Endothelial cell of umbilical vein (primary cell): ENCODE data around the gene RIPK3. TPM values are rescaled to one million over a fixed set of nuclear protein-coding genes. Genes with fewer than 3 reads are reported as not detected.

ENCODE experiments used
- BruUV-seq: library from RNA; stranded (reverse); fragments of 400-500 nt; replicated peaks from 2 replicates; lab custom pipeline; 2021; lab: Mats Ljungman, UMichigan
- CTCF ChIA-PET: fragments of 300-600, 350-600 bp; sonication (Branson Sonifier 250); formaldehyde crosslinking; loops from one replicate; lab custom pipeline; 2021; ENCODE audit warnings: antibody characterized with exemption, inconsistent platforms; lab: Charles Lee
- POLR2A ChIA-PET: fragments of 300-600, 350-600 bp; sonication (Branson Sonifier 250); formaldehyde crosslinking; loops from one replicate; lab custom pipeline; 2021; ENCODE audit warnings: antibody characterized with exemption, inconsistent platforms; lab: Charles Lee
- DNase-seq: peaks from one replicate; pipeline ENCODE4 v3.0.0-alpha.2; 2011; ENCODE audit warnings: low read depth, low spot score
- FAIRE-seq: peaks from 2 replicates; lab custom pipeline; 2011; peaks lifted over from hg19 to GRCh38; lab: Jason Lieb, UNC
- H2AFZ ChIP-seq: 2 replicates; pipeline ENCODE4 v1.6.0; 2012; ENCODE audit warnings: low read depth, low read length, control low read depth, inconsistent platforms
- H3K27ac ChIP-seq: 2 replicates; pipeline ENCODE4 v1.5.1; 2011; ENCODE audit warnings: low read depth, mild to moderate bottlenecking, control low read depth, low read length, moderate library complexity; ENCODE audit not compliant: insufficient read depth
- H3K27me3 ChIP-seq, 2 experiments: 2 replicates each; pipeline versions ENCODE4 v1.6.0 to v1.6.1; 2011; ENCODE audit warnings: low read length in 2 of 2, mixed read lengths in 1 of 2; ENCODE audit not compliant: control insufficient read depth in 2 of 2, insufficient read depth in 2 of 2
- H3K36me3 ChIP-seq, 2 experiments: 2 replicates in 1 of 2; 3 replicates in 1 of 2; pipeline ENCODE4 v1.5.1; 2011; ENCODE audit warnings: low read length in 2 of 2, mild to moderate bottlenecking in 1 of 2, moderate library complexity in 1 of 2; ENCODE audit not compliant: control insufficient read depth in 2 of 2, insufficient read depth in 2 of 2; ENCODE audit errors: extremely low read depth in 1 of 2
- H3K4me1 ChIP-seq: 3 replicates; pipeline ENCODE4 v1.5.1; 2011; ENCODE audit warnings: mild to moderate bottlenecking, low read length; ENCODE audit not compliant: control insufficient read depth, insufficient read depth; ENCODE audit errors: extremely low read depth
- H3K4me2 ChIP-seq: 2 replicates; pipeline ENCODE4 v1.6.1; 2011; ENCODE audit warnings: low read length, control low read depth, mixed read lengths; ENCODE audit not compliant: insufficient read depth
- H3K4me3 ChIP-seq, 3 experiments: fragments of 200-600 bp in 1 of 3; sonication (generic), shearing (Covaris generic) in 1 of 3; replicated peaks in 1 of 3; 2 replicates each; pipeline ENCODE4 v1.5.1; 2011 to 2016; ENCODE audit warnings: control low read depth in 3 of 3, low read length in 3 of 3, mild to moderate bottlenecking in 2 of 3, inconsistent platforms in 1 of 3, low read depth in 1 of 3, moderate library complexity in 1 of 3; ENCODE audit not compliant: insufficient read depth in 1 of 3
- H3K79me2 ChIP-seq: 2 replicates; pipeline ENCODE4 v1.6.0; 2012; ENCODE audit warnings: low read length, inconsistent platforms; ENCODE audit not compliant: control insufficient read depth, insufficient read depth
- H3K9ac ChIP-seq: replicated peaks from 2 replicates; pipeline ENCODE3; 2011; ENCODE audit warnings: low read length, control low read depth; ENCODE audit not compliant: insufficient read depth; ENCODE audit errors: extremely low read depth
- H3K9me1 ChIP-seq: replicated peaks from 3 replicates; pipeline ENCODE4 v1.6.0; 2011; ENCODE audit warnings: mild to moderate bottlenecking, low read length; ENCODE audit not compliant: control insufficient read depth, insufficient read depth; ENCODE audit errors: extremely low read depth
- H3K9me3 ChIP-seq: replicated peaks from 2 replicates; pipeline ENCODE4 v1.5.1; 2012; ENCODE audit warnings: low read length, inconsistent platforms; ENCODE audit not compliant: control insufficient read depth, insufficient read depth
- H4K20me1 ChIP-seq: replicated peaks from 2 replicates; pipeline ENCODE3; 2011; ENCODE audit warnings: mild to moderate bottlenecking, low read length; ENCODE audit not compliant: control insufficient read depth, insufficient read depth; ENCODE audit errors: extremely low read depth
- CTCF ChIP-seq, 2 donors: IDR thresholded peaks; 1 replicate in 1 of 2; 2 replicates in 1 of 2; pipeline ENCODE4 v1.5.1; 2011; ENCODE audit warnings: low read length in 2 of 2, mild to moderate bottlenecking in 2 of 2, moderate library complexity in 2 of 2, control low read depth in 1 of 2, inconsistent platforms in 1 of 2, low read depth in 1 of 2; ENCODE audit not compliant: insufficient read depth in 1 of 2; ENCODE audit errors: extremely low read depth in 1 of 2
- EZH2 ChIP-seq: IDR thresholded peaks from 2 replicates; pipeline ENCODE4 v1.6.1; 2012; ENCODE audit warnings: borderline replicate concordance, low read depth, mild to moderate bottlenecking, moderate library complexity, low read length, inconsistent platforms; ENCODE audit not compliant: severe bottlenecking
- FOS ChIP-seq: IDR thresholded peaks from 2 replicates; pipeline ENCODE4 v1.6.1; 2011; ENCODE audit warnings: mild to moderate bottlenecking, low read length, moderate library complexity, borderline replicate concordance; ENCODE audit not compliant: insufficient read depth
- GATA2 ChIP-seq: IDR thresholded peaks from 2 replicates; pipeline ENCODE4 v1.7.0; 2011; ENCODE audit warnings: low read depth, mild to moderate bottlenecking, moderate library complexity, mixed read lengths, low read length; ENCODE audit not compliant: insufficient read length, insufficient read depth
- JUN ChIP-seq: IDR thresholded peaks from 2 replicates; pipeline ENCODE4 v1.6.1; 2011; ENCODE audit warnings: borderline replicate concordance, low read depth; ENCODE audit not compliant: insufficient read length, insufficient read depth
- MAX ChIP-seq: IDR thresholded peaks from 2 replicates; pipeline ENCODE4 v1.6.1; 2011; ENCODE audit not compliant: insufficient read depth, insufficient read length
- MYC ChIP-seq: IDR thresholded peaks from one replicate; pipeline ENCODE4 v1.6.1; 2011; ENCODE audit warnings: mild to moderate bottlenecking, low read depth, low read length
- POLR2A ChIP-seq: IDR thresholded peaks from 2 replicates; pipeline ENCODE4 v1.6.1; 2012; ENCODE audit warnings: low read depth, mild to moderate bottlenecking, control low read depth, low read length
- POLR2AphosphoS5 ChIP-seq: IDR thresholded peaks from 2 replicates; pipeline ENCODE4 v1.6.1; 2012; ENCODE audit warnings: low read depth, mild to moderate bottlenecking, control low read depth, low read length, moderate library complexity; ENCODE audit not compliant: insufficient read depth
- dilution Hi-C: fragments of 300-500 bp; cut with MboI; formaldehyde crosslinking; loops from one replicate; pipeline ENCODE4 v1.15.0; 2019; ENCODE audit warnings: low sequenced_read_pairs; ENCODE audit not compliant: extremely low pct_ligation_motif_present
- intact Hi-C: fragments of 100-400 bp; cut with micrococcal nuclease; formaldehyde crosslinking; loops from one replicate; pipeline ENCODE4 v1.10.0; 2022
- polyA plus RNA-seq, 4 experiments: library from polyadenylated mRNA; depleted of rRNA in 3 of 4; stranded (reverse) in 3 of 4; unstranded in 1 of 4; fragments of >200 nt; gene quantifications; 2 replicates each; pipeline versions ENCODE4 v1.2.1 to v1.2.3, GENCODE V29; 2011 to 2012; ENCODE audit warnings: missing spikeins in 1 of 4
- total RNA-seq: library from RNA; stranded (reverse); gene quantifications from 2 replicates; pipeline ENCODE4 v1.2.3, GENCODE V29; 2021

RIPK3 gene
- total and polyA plus RNA-seq, 2 donors (not counting 3 experiments of a cell fraction or from before 2014, with no cell fraction given) = 3.1 to 5.1 TPM

- FAIRE-seq (peak; percentile 4), DNase-seq (no peak)
- no TSS peak for BruUV-seq
- POLR2A ChIA-PET = interaction anchor here (2.2 kb wide), 1 partner anchor 66 kb away, joined by 36 read pairs; the partner anchor contains the start of genes CBLN3 and KHNYN
- Histone ChIP-seq H3K9me1 (no peaks in the 10 kb centered on the region), H2AFZ (peak overlapping the region; percentile 65), H3K27me3 (peaks cover 0 to 3% of the 10 kb centered on the region in 2 experiments), H3K9ac (no peak overlapping the region), H3K4me1 (peaks cover 27% of the 10 kb centered on the region), H3K4me3 (no peak overlapping the region), H3K36me3 (no peaks in the 10 kb centered on the region), H4K20me1 (no peaks in the 10 kb centered on the region), H3K4me2 (no peak overlapping the region), H3K79me2 (peaks cover 10% of the 10 kb centered on the region), H3K9me3 (no peaks in the 10 kb centered on the region), H3K27ac (peak overlapping the region; percentile 17)
- TF ChIP-seq JUN = no peak
- TF ChIP-seq FOS = no peak
- no peak for TF ChIP-seq POLR2AphosphoS5
- intact Hi-C loops (loop anchor here (1.0 to 5.0 kb wide), 4 partner anchors 31 to 218 kb away; partner anchors contain the start of genes PSME2 and RNF31), dilution Hi-C loops (no loop called here)
- CTCF ChIA-PET = interaction anchor here (0.9 to 2.3 kb wide), 18 partner anchors 7 to 72 kb away, joined by 3 to 254 read pairs (median 14); partner anchors contain the start of genes ADCY4, CBLN3, CIDEB and KHNYN
Measured at GRCh38 chr14:24364841-24365240, 25.1 kb upstream of the RIPK3 start.

GRCh38 chr14:24363401-24363800 is 23.6 kb upstream of the RIPK3 start:
- no peak overlapping the region for H3K27ac ChIP-seq
- no peaks in the 10 kb centered on the region for H3K36me3 ChIP-seq
- H3K9me3 ChIP-seq = no peaks in the 10 kb centered on the region
- H3K4me2 ChIP-seq = no peak overlapping the region
- H3K9ac ChIP-seq = no peak overlapping the region
- BruUV-seq = no TSS peak
- H3K9me1 ChIP-seq = no peaks in the 10 kb centered on the region
- peaks cover 0 to 3% of the 10 kb centered on the region in 2 experiments for H3K27me3 ChIP-seq
- no peak for DNase-seq
- peaks cover 22% of the 10 kb centered on the region for H3K4me1 ChIP-seq
- no peak for FAIRE-seq
- peaks cover 3% of the 10 kb centered on the region for H3K79me2 ChIP-seq
- ChIA-PET CTCF (interaction anchor here (7.0 to 8.1 kb wide), 2 partner anchors 31 to 68 kb away, joined by 52 to 62 read pairs; no protein-coding TSS in a partner anchor), POLR2A (no interaction called here)
- dilution Hi-C loops = no loop called here
- no peak overlapping the region for H2AFZ ChIP-seq
- TF ChIP-seq CTCF (IDR thresholded peaks at IDR 0.05; ENCODE audit: extremely low read depth in 1 of 2, insufficient read depth in 1 of 2, low read depth in 1 of 2, low read length in 2 of 2) (no peak), EZH2 (no peak), GATA2 (no peak), MYC (no peak), FOS (no peak), MAX (no peak), JUN (no peak), POLR2A (no peak), POLR2AphosphoS5 (no peak)
- intact Hi-C loops = no loop called here
- no peaks in the 10 kb centered on the region for H4K20me1 ChIP-seq
- H3K4me3 ChIP-seq = no peak overlapping the region
